Parathyroid adenoma (tissue), 2 donors: ENCODE data around the gene MOSPD3.

Source experiments
- H2AFZ ChIP-seq: fragments of 300-600 bp; sonication (generic); one replicate; pipeline ENCODE4 v1.7.0; 2017; ENCODE audit warnings: antibody characterized with exemption, mild to moderate bottlenecking
- H3K27ac ChIP-seq: fragments of 300-600 bp; sonication (generic); one replicate; pipeline ENCODE4 v1.7.0; 2017
- H3K27me3 ChIP-seq: fragments of 300-600 bp; sonication (generic); one replicate; pipeline ENCODE4 v1.7.0; 2017; ENCODE audit warnings: low read length; ENCODE audit not compliant: control insufficient read depth, insufficient read depth
- H3K36me3 ChIP-seq: fragments of 300-600 bp; sonication (generic); one replicate; pipeline ENCODE4 v1.7.0; 2017; ENCODE audit warnings: low read length; ENCODE audit not compliant: control insufficient read depth, insufficient read depth
- H3K4me1 ChIP-seq: fragments of 300-600 bp; sonication (generic); one replicate; pipeline ENCODE4 v1.7.0; 2017; ENCODE audit warnings: control low read depth
- H3K4me2 ChIP-seq: fragments of 300-600 bp; sonication (generic); one replicate; pipeline ENCODE4 v1.7.0; 2017; ENCODE audit warnings: low read length
- H3K4me3 ChIP-seq: fragments of 300-600 bp; sonication (generic); one replicate; pipeline ENCODE4 v1.7.0; 2017; ENCODE audit warnings: low read depth, low read length
- H3K79me2 ChIP-seq: fragments of 300-600 bp; sonication (generic); one replicate; pipeline ENCODE4 v1.7.0; 2017; ENCODE audit warnings: control low read depth
- H3K9ac ChIP-seq: fragments of 300-600 bp; sonication (generic); one replicate; pipeline ENCODE4 v1.7.0; 2017; ENCODE audit warnings: mild to moderate bottlenecking
- H3K9me3 ChIP-seq: fragments of 300-600 bp; sonication (generic); one replicate; pipeline ENCODE4 v1.7.0; 2017; ENCODE audit warnings: low read length; ENCODE audit not compliant: control insufficient read depth
- TF ChIP-seq, protein P1 (sequence below): fragments of 300-600 bp; sonication (generic); IDR thresholded peaks from one replicate; pipeline ENCODE4 v1.7.0; 2017; ENCODE audit warnings: antibody characterized with exemption, mild to moderate bottlenecking
- donor health status: primary hyperparathyroidism.

The MOSPD3 gene

GRCh38 chr7:100578246-100579183 is 33.8 kb upstream of the MOSPD3 start:
- no peak overlapping the region for H3K4me2 ChIP-seq
- TF ChIP-seq, protein P1, sequence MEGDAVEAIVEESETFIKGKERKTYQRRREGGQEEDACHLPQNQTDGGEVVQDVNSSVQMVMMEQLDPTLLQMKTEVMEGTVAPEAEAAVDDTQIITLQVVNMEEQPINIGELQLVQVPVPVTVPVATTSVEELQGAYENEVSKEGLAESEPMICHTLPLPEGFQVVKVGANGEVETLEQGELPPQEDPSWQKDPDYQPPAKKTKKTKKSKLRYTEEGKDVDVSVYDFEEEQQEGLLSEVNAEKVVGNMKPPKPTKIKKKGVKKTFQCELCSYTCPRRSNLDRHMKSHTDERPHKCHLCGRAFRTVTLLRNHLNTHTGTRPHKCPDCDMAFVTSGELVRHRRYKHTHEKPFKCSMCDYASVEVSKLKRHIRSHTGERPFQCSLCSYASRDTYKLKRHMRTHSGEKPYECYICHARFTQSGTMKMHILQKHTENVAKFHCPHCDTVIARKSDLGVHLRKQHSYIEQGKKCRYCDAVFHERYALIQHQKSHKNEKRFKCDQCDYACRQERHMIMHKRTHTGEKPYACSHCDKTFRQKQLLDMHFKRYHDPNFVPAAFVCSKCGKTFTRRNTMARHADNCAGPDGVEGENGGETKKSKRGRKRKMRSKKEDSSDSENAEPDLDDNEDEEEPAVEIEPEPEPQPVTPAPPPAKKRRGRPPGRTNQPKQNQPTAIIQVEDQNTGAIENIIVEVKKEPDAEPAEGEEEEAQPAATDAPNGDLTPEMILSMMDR: no peak
- H3K4me3 ChIP-seq: no peak overlapping the region
- peaks cover 10% of the 10 kb centered on the region for H3K4me1 ChIP-seq
- no peaks in the 10 kb centered on the region for H3K36me3 ChIP-seq
- no peak overlapping the region for H2AFZ ChIP-seq
- H3K27ac ChIP-seq: no peak overlapping the region
- H3K27me3 ChIP-seq: no peaks in the 10 kb centered on the region
- no peak overlapping the region for H3K9ac ChIP-seq
- peaks cover 3% of the 10 kb centered on the region for H3K79me2 ChIP-seq
- no peaks in the 10 kb centered on the region for H3K9me3 ChIP-seq

- H3K9ac ChIP-seq: no peak overlapping the region
- H3K36me3 ChIP-seq: no peaks in the 10 kb centered on the region
Measured at GRCh38 chr7:100580466-100581283, 31.7 kb upstream of the MOSPD3 start.

DNA sequence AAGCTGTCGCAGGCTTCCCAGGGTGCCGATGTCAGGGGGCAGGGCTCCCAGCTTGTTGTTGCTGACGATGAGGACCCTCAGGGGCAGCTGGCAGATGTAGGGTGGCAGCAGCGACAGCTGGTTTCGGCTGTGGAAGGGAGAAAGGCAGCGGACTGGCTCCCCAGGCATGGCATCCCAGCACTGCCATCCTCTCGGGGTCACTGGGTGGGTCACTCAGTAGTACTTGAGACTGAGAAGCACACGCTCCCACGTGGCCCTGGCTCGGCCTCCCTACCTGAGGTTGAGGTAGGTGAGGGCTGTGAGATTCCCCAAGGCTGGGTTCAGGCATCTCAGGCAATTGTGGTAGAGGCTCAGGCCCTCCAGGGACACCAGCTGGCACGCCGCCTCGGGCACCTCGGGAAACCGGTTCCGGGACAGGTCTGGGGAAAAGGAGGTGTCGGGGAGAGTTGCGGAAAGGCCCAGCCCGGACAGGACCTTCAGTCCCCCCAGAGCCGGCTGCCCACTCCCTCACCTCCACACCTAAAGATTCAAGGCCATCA is 30.2 kb upstream of the MOSPD3 start:
- Histone ChIP-seq H3K9ac (no peak overlapping the region), H3K36me3 (no peaks in the 10 kb centered on the region), H3K9me3 (no peaks in the 10 kb centered on the region), H3K4me3 (no peak overlapping the region), H3K27ac (peak overlapping the region; percentile 33), H3K4me1 (peaks cover 21% of the 10 kb centered on the region), H2AFZ (no peak overlapping the region), H3K4me2 (peak overlapping the region; percentile 4), H3K27me3 (no peaks in the 10 kb centered on the region), H3K79me2 (peaks cover 3% of the 10 kb centered on the region)
- TF ChIP-seq, protein P1: no peak

More at GRCh38 chr7:100580466-100581283, 31.7 kb upstream of the MOSPD3 start:
- Histone ChIP-seq H3K9me3 (no peaks in the 10 kb centered on the region), H3K27me3 (no peaks in the 10 kb centered on the region), H3K4me3 (no peak overlapping the region), H3K4me1 (peaks cover 21% of the 10 kb centered on the region), H2AFZ (no peak overlapping the region), H3K79me2 (peaks cover 3% of the 10 kb centered on the region), H3K4me2 (no peak overlapping the region), H3K27ac (no peak overlapping the region)
- TF ChIP-seq, protein P1: no peak

GRCh38 chr7:100582650-100583049 is 29.7 kb upstream of the MOSPD3 start:
- H3K4me2 ChIP-seq: peak overlapping the region; percentile 79
- TF ChIP-seq, protein P1: no peak
- H3K79me2 ChIP-seq: peaks cover 3% of the 10 kb centered on the region
- no peak overlapping the region for H2AFZ ChIP-seq
- H3K27ac ChIP-seq: peak overlapping the region; percentile 33
- no peak overlapping the region for H3K4me3 ChIP-seq
- no peak overlapping the region for H3K9ac ChIP-seq
- peaks cover 21% of the 10 kb centered on the region for H3K4me1 ChIP-seq
- no peaks in the 10 kb centered on the region for H3K36me3 ChIP-seq
- H3K27me3 ChIP-seq: no peaks in the 10 kb centered on the region
- H3K9me3 ChIP-seq: no peaks in the 10 kb centered on the region
